Central memory CD8-positive, alpha-beta T cell (primary cell): ENCODE results near the gene KCNIP3.
"Not testable (repeated sequence)": the region's sequence is repeated elsewhere in the genome, so short reads cannot be mapped to it uniquely, and the experiment has no call there.

ENCODE experiments used
- ATAC-seq: fragments of 150-1000 bp; cut with Tn5 transposase; replicated peaks from 2 replicates; pipeline ENCODE4 v1.10.0; 2022; ENCODE audit warnings: mild to moderate bottlenecking, moderate FRiP score, moderate number of reproducible peaks; ENCODE audit not compliant: poor library complexity, severe bottlenecking; ENCODE audit errors: extremely low read depth
- DNase-seq, 2 donors: peaks; one replicate each; pipeline ENCODE4 v3.0.0; 2021; ENCODE audit warnings: low spot score in 2 of 2
- H3K27ac Mint-ChIP-seq: one replicate; pipeline ENCODE4 v1.8.0; 2022; ENCODE audit warnings: low read depth, mild to moderate bottlenecking, moderate library complexity, mixed read lengths
- H3K27me3 Mint-ChIP-seq: one replicate; pipeline ENCODE4 v1.8.0; 2022; ENCODE audit warnings: mixed read lengths
- H3K36me3 Mint-ChIP-seq: one replicate; pipeline ENCODE4 v1.8.0; 2022; ENCODE audit warnings: mild to moderate bottlenecking, moderate library complexity, mixed read lengths; ENCODE audit not compliant: insufficient read depth
- H3K4me1 Mint-ChIP-seq: one replicate; pipeline ENCODE4 v1.8.0; 2022; ENCODE audit warnings: mixed read lengths
- H3K4me3 Mint-ChIP-seq: one replicate; pipeline ENCODE4 v1.8.0; 2022; ENCODE audit warnings: mild to moderate bottlenecking, moderate library complexity, mixed read lengths
- H3K9me3 Mint-ChIP-seq: one replicate; pipeline ENCODE4 v1.8.0; 2022; ENCODE audit warnings: mixed read lengths

The KCNIP3 gene

GRCh38 chr2:95372845-95373244 is 75.7 kb downstream of the KCNIP3 start:
- ATAC-seq = no peak
- H3K36me3 Mint-ChIP-seq = no peaks in the 10 kb centered on the region
- peaks cover 55% of the 10 kb centered on the region for H3K27me3 Mint-ChIP-seq

GRCh38 chr2:95374029-95374428 is 76.9 kb downstream of the KCNIP3 start:
- Mint-ChIP-seq H3K27me3 (peaks cover 49% of the 10 kb centered on the region), H3K9me3 (peaks cover 6% of the 10 kb centered on the region), H3K4me1 (no peaks in the 10 kb centered on the region), H3K27ac (no peak overlapping the region), H3K4me3 (no peak overlapping the region), H3K36me3 (no peaks in the 10 kb centered on the region)
- no peak for DNase-seq
- no peak for ATAC-seq

More at GRCh38 chr2:95372845-95373244, 75.7 kb downstream of the KCNIP3 start:
- DNase-seq = no peak
- Mint-ChIP-seq H3K4me1 (no peaks in the 10 kb centered on the region), H3K27ac (no peak overlapping the region), H3K4me3 (no peak overlapping the region), H3K9me3 (peaks cover 6% of the 10 kb centered on the region)

- no peak overlapping the region for H3K4me3 Mint-ChIP-seq
- no peaks in the 10 kb centered on the region for H3K4me1 Mint-ChIP-seq
- peaks cover 50% of the 10 kb centered on the region for H3K27me3 Mint-ChIP-seq
- no peak overlapping the region for H3K27ac Mint-ChIP-seq
- no peak for ATAC-seq
- peaks cover 6% of the 10 kb centered on the region for H3K9me3 Mint-ChIP-seq
- DNase-seq = no peak
- no peaks in the 10 kb centered on the region for H3K36me3 Mint-ChIP-seq
Measured at GRCh38 chr2:95374451-95374920, 77.3 kb downstream of the KCNIP3 start.

DNA sequence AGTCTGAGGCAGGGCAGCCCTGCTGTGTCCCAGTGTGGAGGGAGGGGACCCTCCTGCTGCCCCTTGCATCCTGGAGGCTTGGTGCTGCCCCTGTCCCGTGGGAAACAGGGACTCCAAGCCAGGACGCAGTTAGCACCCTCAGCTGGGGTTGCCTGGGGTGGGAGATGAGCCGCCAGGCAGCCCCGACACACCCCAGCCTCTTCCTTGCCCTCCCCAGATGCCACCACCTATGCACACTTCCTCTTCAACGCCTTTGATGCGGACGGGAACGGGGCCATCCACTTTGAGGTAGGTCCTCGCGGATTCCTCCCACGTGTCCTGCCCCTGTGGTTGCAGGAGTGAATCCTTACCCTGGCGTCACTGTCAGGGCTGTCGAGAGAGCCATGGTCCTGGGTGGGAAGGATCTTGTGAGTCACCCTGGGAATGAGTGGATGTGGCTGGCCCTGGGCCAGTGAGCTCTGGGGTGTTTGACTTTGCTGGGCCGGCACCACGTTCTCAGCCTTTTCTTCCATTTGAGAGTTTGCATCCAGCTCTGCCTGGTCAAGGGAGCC is 77.8 kb downstream of the KCNIP3 start:
- H3K27ac Mint-ChIP-seq = no peak overlapping the region
- no peak for ATAC-seq
- no peak overlapping the region for H3K4me3 Mint-ChIP-seq
- DNase-seq = no peak
- H3K36me3 Mint-ChIP-seq = no peaks in the 10 kb centered on the region
- no peaks in the 10 kb centered on the region for H3K4me1 Mint-ChIP-seq
- peaks cover 55% of the 10 kb centered on the region for H3K27me3 Mint-ChIP-seq
- H3K9me3 Mint-ChIP-seq = peaks cover 6% of the 10 kb centered on the region

GRCh38 chr2:95375532-95376150 is 78.5 kb downstream of the KCNIP3 start:
- Mint-ChIP-seq H3K4me1 (no peaks in the 10 kb centered on the region), H3K9me3 (peaks cover 6% of the 10 kb centered on the region), H3K27ac (no peak overlapping the region), H3K4me3 (no peak overlapping the region), H3K36me3 (no peaks in the 10 kb centered on the region), H3K27me3 (peaks cover 62% of the 10 kb centered on the region)
- no peak for DNase-seq
- ATAC-seq = no peak

- DNase-seq (no peak), ATAC-seq (no peak)
- H3K4me3 Mint-ChIP-seq = no peak overlapping the region
- peaks cover 70% of the 10 kb centered on the region for H3K27me3 Mint-ChIP-seq
- no peaks in the 10 kb centered on the region for H3K4me1 Mint-ChIP-seq
- no peak overlapping the region for H3K27ac Mint-ChIP-seq
- H3K36me3 Mint-ChIP-seq = peaks cover 1% of the 10 kb centered on the region
- no peaks in the 10 kb centered on the region for H3K9me3 Mint-ChIP-seq
Measured at GRCh38 chr2:95376311-95377215, 79.4 kb downstream of the KCNIP3 start.

DNA sequence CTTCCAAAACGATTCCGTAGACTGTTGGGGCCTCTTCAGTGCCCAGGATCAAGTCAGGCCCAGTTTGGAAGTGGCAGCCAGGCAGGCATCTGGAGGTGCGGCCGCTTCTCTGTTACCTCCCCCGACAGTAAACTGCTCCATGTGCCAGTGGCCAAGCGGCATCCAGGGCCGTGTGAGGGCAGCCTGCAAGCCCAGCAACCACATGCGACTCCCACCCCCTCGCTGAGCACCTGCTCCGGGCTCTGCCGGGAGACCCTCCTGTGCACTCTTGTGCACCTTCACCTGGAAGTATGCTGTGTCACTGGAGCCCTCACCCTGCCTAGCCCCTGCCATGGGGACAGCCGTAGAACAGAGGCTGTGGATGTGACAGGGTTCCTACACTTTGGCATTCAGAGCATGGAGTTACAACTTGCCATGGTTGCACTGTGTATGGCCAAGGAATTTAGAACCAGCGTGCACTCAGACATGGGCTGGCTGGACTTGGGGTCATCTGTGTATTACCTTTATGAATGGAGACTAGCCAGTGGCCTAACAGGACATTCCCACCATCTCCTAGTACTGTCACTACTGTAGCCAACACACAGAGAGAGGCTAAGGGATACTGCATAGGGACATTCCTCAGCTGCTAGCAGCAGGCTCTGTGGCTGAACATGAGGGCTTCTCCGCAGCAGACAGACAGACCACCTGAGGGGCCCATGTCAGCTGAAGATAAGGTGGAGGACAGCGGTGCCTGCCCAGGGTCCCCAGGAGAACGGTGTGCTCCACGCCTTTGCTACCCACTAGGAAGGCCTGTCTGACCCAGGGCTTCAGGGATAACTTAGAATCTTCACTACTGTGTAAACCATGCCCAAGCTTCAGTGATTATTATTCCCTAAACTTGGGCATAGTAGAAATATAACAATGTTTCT is 80.3 kb downstream of the KCNIP3 start:
- Mint-ChIP-seq H3K27ac (no peak overlapping the region), H3K4me1 (no peaks in the 10 kb centered on the region)
- ATAC-seq = no peak

GRCh38 chr2:95378281-95378680 is 81.1 kb downstream of the KCNIP3 start:
- not testable (repeated sequence) for DNase-seq, H3K27ac Mint-ChIP-seq, H3K4me3 Mint-ChIP-seq, H3K36me3 Mint-ChIP-seq, H3K4me1 Mint-ChIP-seq, ATAC-seq, H3K9me3 Mint-ChIP-seq
- H3K27me3 Mint-ChIP-seq = peaks cover 63% of the 10 kb centered on the region

More for the DNA sequence above, 80.3 kb downstream of the KCNIP3 start:
- Mint-ChIP-seq H3K27me3 (peaks cover 69% of the 10 kb centered on the region), H3K9me3 (no peaks in the 10 kb centered on the region), H3K36me3 (peaks cover 1% of the 10 kb centered on the region), H3K4me3 (no peak overlapping the region)
- no peak for DNase-seq

DNA sequence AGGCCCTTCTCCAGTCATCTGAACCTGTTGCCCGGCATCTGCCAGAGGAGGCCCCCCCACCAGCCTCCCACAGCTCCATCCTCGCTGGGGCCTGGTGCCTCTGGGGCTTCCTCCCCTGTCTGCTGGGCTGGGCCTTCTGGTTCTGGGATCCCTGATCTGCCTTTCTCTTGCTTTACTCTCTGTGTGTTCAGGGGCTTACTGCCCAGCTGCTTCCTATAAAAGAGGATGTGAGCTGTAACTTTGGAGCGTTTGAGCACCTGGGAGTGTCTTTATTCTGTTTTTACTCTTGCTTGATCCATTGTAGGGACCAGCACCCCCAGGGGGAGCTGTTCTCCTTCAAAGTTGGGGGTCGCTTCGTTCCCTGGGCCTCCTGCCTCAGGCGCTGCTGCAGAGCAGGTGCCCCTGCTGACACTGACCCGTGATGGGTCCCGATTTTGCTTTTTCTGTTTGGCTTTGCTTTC is 82.3 kb downstream of the KCNIP3 start:
- Mint-ChIP-seq H3K27ac (no peak overlapping the region), H3K4me1 (no peaks in the 10 kb centered on the region), H3K9me3 (no peaks in the 10 kb centered on the region), H3K4me3 (no peak overlapping the region), H3K27me3 (peaks cover 72% of the 10 kb centered on the region), H3K36me3 (peaks cover 1% of the 10 kb centered on the region)
- DNase-seq (no peak), ATAC-seq (no peak)

- H3K4me3 Mint-ChIP-seq = no peak overlapping the region
- H3K36me3 Mint-ChIP-seq = peaks cover 1% of the 10 kb centered on the region
- H3K9me3 Mint-ChIP-seq = no peaks in the 10 kb centered on the region
- no peak overlapping the region for H3K27ac Mint-ChIP-seq
- no peak for ATAC-seq
- DNase-seq = no peak
- H3K4me1 Mint-ChIP-seq = no peaks in the 10 kb centered on the region
- H3K27me3 Mint-ChIP-seq = peaks cover 73% of the 10 kb centered on the region
Measured at GRCh38 chr2:95380280-95380679, 83.1 kb downstream of the KCNIP3 start.

DNA sequence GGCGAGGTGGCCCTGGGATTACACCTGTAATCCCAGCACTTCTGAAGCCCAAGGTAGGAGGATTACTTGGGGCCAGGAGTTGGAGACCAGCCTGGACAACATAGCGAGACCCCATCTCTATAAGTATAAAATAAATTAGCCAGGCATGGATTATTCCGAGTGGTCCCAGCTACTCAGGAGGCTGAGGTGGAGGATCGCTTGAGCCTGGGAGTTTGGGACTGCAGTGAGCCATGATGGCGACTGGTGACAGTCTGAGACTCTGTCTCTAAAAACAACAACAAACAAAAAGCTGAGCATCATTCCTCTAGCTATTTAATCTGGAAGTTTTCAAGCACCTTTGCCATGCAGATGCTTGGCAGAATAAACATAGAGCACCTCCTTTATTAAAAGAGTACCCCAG is 83.6 kb downstream of the KCNIP3 start:
- no peak overlapping the region for H3K27ac Mint-ChIP-seq
- DNase-seq = no peak
- peaks cover 68% of the 10 kb centered on the region for H3K27me3 Mint-ChIP-seq
- H3K4me3 Mint-ChIP-seq = no peak overlapping the region
- peaks cover 1% of the 10 kb centered on the region for H3K36me3 Mint-ChIP-seq
- no peak for ATAC-seq
- no peaks in the 10 kb centered on the region for H3K9me3 Mint-ChIP-seq
- H3K4me1 Mint-ChIP-seq = no peaks in the 10 kb centered on the region
